Naive thymus-derived CD4-positive, alpha-beta T cell (primary cell): ENCODE data around the gene TPPP. TPM values are rescaled to one million over a fixed set of nuclear protein-coding genes. Genes with fewer than 3 reads are reported as not detected.
A peak's percentile ranks its signal among the peaks of the same experiment; 100 is the strongest.

ENCODE experiments used
- ATAC-seq: fragments of 150-1000 bp; cut with Tn5 transposase; 2 replicates; pipeline ENCODE4 v1.10.0; 2021; ENCODE audit warnings: mild to moderate bottlenecking, moderate library complexity
- CTCF ChIA-PET: fragments of 350-600 bp; sonication (Branson Sonifier 250); formaldehyde crosslinking; loops from one replicate; lab custom pipeline; 2021; ENCODE audit warnings: antibody characterized with exemption; lab: Charles Lee
- POLR2A ChIA-PET: fragments of 350-600 bp; sonication (Branson Sonifier 250); formaldehyde crosslinking; loops from one replicate; lab custom pipeline; 2021; ENCODE audit warnings: antibody characterized with exemption, inconsistent platforms; lab: Charles Lee
- DNase-seq, 9 donors: peaks; one replicate each; pipeline versions ENCODE4 v3.0.0 to v3.0.0-alpha.2; 2020 to 2022; ENCODE audit warnings: mixed read lengths in 1 of 9
- H3K27ac ChIP-seq: one replicate; pipeline ENCODE4 v1.7.0; 2013; ENCODE audit warnings: mild to moderate bottlenecking, low read depth, low read length, moderate library complexity
- H3K27me3 ChIP-seq, 2 donors: one replicate each; pipeline ENCODE4 v1.7.0; 2013; ENCODE audit warnings: low read length in 2 of 2, mild to moderate bottlenecking in 2 of 2, moderate library complexity in 2 of 2; ENCODE audit not compliant: control insufficient read depth in 2 of 2, insufficient read depth in 2 of 2
- H3K36me3 ChIP-seq, 3 experiments: 1 replicate in 2 of 3; 2 replicates in 1 of 3; pipeline ENCODE4 v1.7.0; 2013; ENCODE audit warnings: low read length in 3 of 3, mild to moderate bottlenecking in 3 of 3, moderate library complexity in 1 of 3; ENCODE audit not compliant: insufficient read depth in 3 of 3, control insufficient read depth in 2 of 3
- H3K4me1 ChIP-seq, 2 donors: one replicate each; pipeline ENCODE4 v1.7.0; 2013; ENCODE audit warnings: low read length in 2 of 2, mild to moderate bottlenecking in 2 of 2, moderate library complexity in 1 of 2; ENCODE audit not compliant: control insufficient read depth in 2 of 2, insufficient read depth in 2 of 2
- H3K4me3 ChIP-seq: 2 replicates; pipeline ENCODE4 v1.7.0; 2013; ENCODE audit warnings: mild to moderate bottlenecking, low read length
- H3K9me3 ChIP-seq, 3 experiments: 1 replicate in 2 of 3; 2 replicates in 1 of 3; pipeline ENCODE4 v1.7.0; 2013; ENCODE audit warnings: low read length in 3 of 3; ENCODE audit not compliant: control insufficient read depth in 2 of 3
- H3K27ac Mint-ChIP-seq, 9 donors: one replicate each; pipeline ENCODE4 v1.8.0; 2020 to 2022; ENCODE audit warnings: mixed read lengths in 9 of 9, mild to moderate bottlenecking in 8 of 9, moderate library complexity in 5 of 9, inconsistent platforms in 2 of 9
- H3K27me3 Mint-ChIP-seq, 5 donors: one replicate each; pipeline ENCODE4 v1.8.0; 2021 to 2022; ENCODE audit warnings: mixed read lengths in 5 of 5, mild to moderate bottlenecking in 1 of 5
- H3K36me3 Mint-ChIP-seq, 5 donors: one replicate each; pipeline ENCODE4 v1.8.0; 2020 to 2022; ENCODE audit warnings: mixed read lengths in 5 of 5, mild to moderate bottlenecking in 3 of 5, inconsistent platforms in 1 of 5
- H3K4me1 Mint-ChIP-seq, 7 donors: one replicate each; pipeline ENCODE4 v1.8.0; 2020 to 2022; ENCODE audit warnings: mixed read lengths in 7 of 7, mild to moderate bottlenecking in 3 of 7, inconsistent platforms in 1 of 7
- H3K4me3 Mint-ChIP-seq, 10 donors: one replicate each; pipeline ENCODE4 v1.8.0; 2020 to 2022; ENCODE audit warnings: mild to moderate bottlenecking in 10 of 10, mixed read lengths in 10 of 10, moderate library complexity in 6 of 10, inconsistent platforms in 2 of 10
- H3K9me3 Mint-ChIP-seq, 11 donors: one replicate each; pipeline ENCODE4 v1.8.0; 2020 to 2022; ENCODE audit warnings: mixed read lengths in 11 of 11, mild to moderate bottlenecking in 4 of 11, inconsistent platforms in 1 of 11, moderate library complexity in 1 of 11
- intact Hi-C, 2 donors: fragments of 100-400 bp; cut with micrococcal nuclease; formaldehyde crosslinking; loops; one replicate each; pipeline ENCODE4 v1.15.1; 2023
- polyA plus RNA-seq, 2 donors: library from polyadenylated mRNA; unstranded; fragments of 300-500 nt; fragmentation: Illumina TruSeq; gene quantifications; one replicate each; pipeline ENCODE4 v1.2.3, GENCODE V29; 2021
- total RNA-seq, 6 experiments: library from RNA in 5 of 6; stranded (reverse) in 5 of 6; gene quantifications; 1 replicate in 5 of 6; 2 replicates in 1 of 6; pipeline ENCODE4 v1.2.3 and lab custom pipeline; 2021 to 2026

TPPP gene
- total and polyA plus RNA-seq, 7 experiments from 2014 or later, result 0.02 to 3.4 (median 0.14) TPM

DNA sequence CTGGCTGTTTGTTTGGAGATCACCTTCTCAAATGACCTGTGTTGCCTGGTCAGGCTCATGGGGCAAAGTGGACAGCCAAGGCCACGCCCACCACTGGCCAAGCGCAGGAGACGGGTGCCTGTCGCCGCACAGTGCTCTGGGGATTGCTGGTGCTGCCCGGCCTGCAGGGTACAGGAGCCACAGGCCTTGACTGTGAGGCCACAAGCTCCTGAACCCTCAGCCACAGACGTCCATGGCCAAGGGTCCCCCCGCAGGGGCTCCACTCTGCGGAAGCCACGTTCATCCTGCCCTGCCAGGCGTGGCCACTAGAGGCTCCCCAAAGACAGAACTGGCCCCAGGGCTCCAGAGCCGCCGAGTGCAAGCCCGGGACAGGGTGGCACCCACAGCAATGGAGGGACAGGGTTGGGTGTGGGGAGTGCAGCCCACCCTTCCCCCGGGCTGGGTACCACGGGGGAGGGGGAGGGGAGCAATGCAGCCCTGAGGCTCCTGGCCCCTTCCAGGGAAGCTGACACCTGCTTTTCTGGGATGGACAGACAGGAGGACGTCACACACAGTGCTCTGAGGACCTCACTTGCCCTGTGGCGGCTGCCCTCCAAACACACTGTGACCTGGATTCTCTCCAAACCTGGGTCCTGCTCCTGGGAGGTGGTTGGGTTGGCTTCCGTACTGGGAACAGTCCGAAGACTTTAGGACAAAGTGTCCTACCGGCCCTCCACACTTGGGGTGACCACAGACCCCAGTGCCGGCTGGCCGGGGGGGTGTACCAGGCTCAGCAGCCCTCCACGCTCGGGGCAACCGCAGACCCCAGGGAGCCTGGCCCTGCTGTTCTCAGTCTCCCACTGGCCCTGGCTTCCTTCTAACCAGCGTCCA is 21.5 kb downstream of the TPPP start:
- peak; percentile 77 for ATAC-seq
- H3K27ac Mint-ChIP-seq, result peak overlapping the region in 1 of 9 donors; percentile 56
- POLR2A ChIA-PET, result interaction anchor here (1.8 kb wide), 1 partner anchor 220 kb away, joined by 6 read pairs; the partner anchor contains the start of gene BRD9
- Histone ChIP-seq H3K36me3 (no peaks in the 10 kb centered on the region), H3K9me3 (no peaks in the 10 kb centered on the region), H3K27ac (no peak overlapping the region), H3K27me3 (no peaks in the 10 kb centered on the region), H3K4me3 (peak overlapping the region; percentile 24), H3K4me1 (peaks cover 17 to 22% of the 10 kb centered on the region in 2 donors)
- no peaks in the 10 kb centered on the region for H3K9me3 Mint-ChIP-seq
- peak overlapping the region in 2 of 10 donors; percentile 63 to 78 for H3K4me3 Mint-ChIP-seq
- H3K36me3 Mint-ChIP-seq, result peaks cover 0 to 6% (median 5%) of the 10 kb centered on the region in 5 donors
- CTCF ChIA-PET, result interaction anchor here (1.2 to 1.8 kb wide), 2 partner anchors 231 to 233 kb away, joined by 3 to 8 read pairs; no protein-coding TSS in a partner anchor
- peaks cover 0 to 8% (median 7%) of the 10 kb centered on the region in 5 donors for H3K27me3 Mint-ChIP-seq
- intact Hi-C loops, result loop anchor here (1.0 to 2.0 kb wide), 2 partner anchors 231 to 233 kb away; no protein-coding TSS in a partner anchor
- DNase-seq, result peak; percentile 48 to 73 (median 65)
- peaks cover 0 to 17% (median 12%) of the 10 kb centered on the region in 7 donors for H3K4me1 Mint-ChIP-seq

DNA sequence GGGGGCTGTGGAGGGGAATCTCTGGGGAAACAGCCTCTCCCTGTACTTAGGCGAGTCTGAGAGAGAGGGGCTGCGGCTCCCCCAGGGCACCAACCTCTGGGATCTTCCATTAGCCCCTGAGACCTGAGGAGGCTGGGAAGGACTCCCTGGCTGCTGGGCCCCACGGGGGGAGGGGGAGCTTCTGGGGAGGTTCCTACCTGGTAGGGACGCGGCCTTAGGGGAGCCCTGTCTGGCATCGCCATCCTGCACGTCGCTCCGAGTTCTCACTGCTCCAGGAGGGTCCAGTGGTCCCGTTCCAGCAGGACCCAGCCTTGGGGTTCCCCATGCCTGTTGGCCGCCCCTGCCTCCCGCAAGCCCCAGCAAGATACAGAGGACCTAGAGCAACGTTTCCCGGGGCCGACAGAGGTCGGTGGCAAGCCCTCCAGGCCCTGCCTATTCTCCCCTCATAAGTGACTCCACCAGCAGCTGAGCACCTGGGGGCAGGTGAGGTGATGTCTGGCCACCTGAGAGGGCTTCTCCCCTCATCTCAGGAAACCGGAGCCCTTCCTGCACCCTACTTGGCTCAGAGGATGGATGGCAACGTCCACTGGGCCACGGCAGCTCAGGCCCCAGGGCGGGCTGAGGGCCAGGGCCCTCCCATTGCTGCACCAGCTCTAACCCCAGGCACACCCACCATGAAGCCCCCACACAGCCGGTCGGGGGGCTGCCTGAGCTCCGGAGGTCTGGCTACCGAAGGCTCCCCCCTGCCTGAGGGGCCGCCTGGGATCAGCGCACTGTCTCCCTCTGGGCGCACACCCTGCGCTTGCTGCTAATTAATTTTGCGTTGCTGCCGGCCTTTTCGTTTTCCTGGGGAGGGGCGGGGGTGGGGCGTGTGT is 22.5 kb downstream of the TPPP start:
- Histone ChIP-seq H3K27ac (no peak overlapping the region), H3K36me3 (peaks cover 0 to 7% (median 0%) of the 10 kb centered on the region in 3 experiments), H3K4me3 (no peak overlapping the region), H3K4me1 (peaks cover 17 to 22% of the 10 kb centered on the region in 2 donors), H3K9me3 (no peaks in the 10 kb centered on the region), H3K27me3 (no peaks in the 10 kb centered on the region)
- Mint-ChIP-seq H3K4me3 (no peak overlapping the region), H3K9me3 (no peaks in the 10 kb centered on the region), H3K27me3 (peaks cover 0 to 8% (median 0%) of the 10 kb centered on the region in 5 donors), H3K4me1 (peaks cover 0 to 17% (median 12%) of the 10 kb centered on the region in 7 donors), H3K27ac (peak overlapping the region in 1 of 9 donors; percentile 25), H3K36me3 (peaks cover 0 to 6% (median 5%) of the 10 kb centered on the region in 5 donors)
- intact Hi-C loops, result loop anchor here (1.0 to 2.0 kb wide), 2 partner anchors 232 to 234 kb away; no protein-coding TSS in a partner anchor
- no peak for DNase-seq
- ChIA-PET CTCF (interaction anchor here (0.9 to 1.8 kb wide), 3 partner anchors 15 to 234 kb away, joined by 3 to 8 read pairs (median 3); no protein-coding TSS in a partner anchor), POLR2A (no interaction called here)
- ATAC-seq, result no peak

DNA sequence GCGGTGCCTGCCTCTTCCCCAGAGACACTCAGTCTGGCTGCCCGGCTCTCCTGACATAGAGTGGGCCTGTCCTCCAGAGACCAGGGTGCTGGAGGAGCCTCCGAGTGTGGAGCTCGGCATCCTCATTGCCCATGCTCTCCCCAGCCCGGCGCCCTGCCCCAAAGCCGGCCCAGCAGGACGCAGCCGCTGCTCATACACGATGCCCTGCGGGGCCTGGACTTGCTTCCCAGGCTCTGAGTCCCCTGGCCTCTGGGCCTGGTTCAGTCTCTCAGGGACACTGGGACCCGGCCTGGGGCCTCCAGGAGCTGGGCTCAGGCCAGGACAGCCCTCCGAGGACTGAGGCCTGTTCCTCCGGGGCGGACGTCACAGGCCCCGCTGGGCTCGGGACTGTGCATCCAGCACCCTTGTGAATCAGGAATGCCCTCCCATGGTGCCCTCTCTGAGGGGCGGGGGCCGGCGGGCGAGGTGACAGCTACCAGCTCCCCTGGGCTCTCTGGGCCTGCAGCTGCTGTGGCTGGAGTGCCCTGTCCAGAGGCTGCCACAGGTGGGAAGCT is 23.2 kb downstream of the TPPP start:
- peaks cover 0 to 8% (median 0%) of the 10 kb centered on the region in 5 donors for H3K27me3 Mint-ChIP-seq

DNA sequence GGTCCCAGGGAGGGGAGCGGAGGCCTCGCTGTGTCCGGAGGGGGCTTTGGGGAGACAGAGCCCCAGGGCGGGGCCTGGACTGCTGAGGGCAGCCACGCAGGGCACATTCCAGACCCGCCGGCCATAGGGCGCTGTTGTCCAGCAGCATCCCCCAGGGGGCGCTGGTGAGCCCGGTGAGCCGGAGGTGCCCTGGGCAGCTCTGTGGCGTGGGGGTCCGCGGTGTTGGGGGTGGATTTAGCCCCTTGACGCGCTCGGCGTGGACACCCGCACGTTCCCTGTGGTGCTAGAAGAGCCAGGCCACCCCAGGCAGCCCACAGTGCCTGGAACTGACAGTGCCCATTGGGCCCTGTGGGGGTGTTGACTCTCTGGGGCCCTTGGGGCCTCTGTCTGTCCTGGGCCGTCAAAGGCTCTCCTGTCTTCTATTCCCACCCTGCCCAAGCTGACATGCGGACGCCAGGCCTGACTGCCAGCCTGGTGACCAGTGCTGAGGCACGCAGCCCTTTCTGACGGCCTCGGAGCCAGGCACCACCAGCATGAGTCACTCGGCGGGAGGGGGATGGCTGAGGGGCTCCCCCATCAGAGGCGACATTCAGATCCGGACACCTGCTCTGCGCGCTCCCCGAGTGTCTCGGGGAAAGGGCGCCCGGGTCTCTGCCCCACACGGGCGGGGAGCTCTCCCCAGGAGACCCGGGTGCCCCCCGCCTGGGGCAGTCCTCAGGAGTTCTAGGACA is 23.9 kb downstream of the TPPP start:
- DNase-seq (peak in 6 of 9 donors; percentile 26 to 72 (median 39)), ATAC-seq (no peak)
- no peak overlapping the region for H3K27ac ChIP-seq
- Mint-ChIP-seq H3K4me3 (no peak overlapping the region), H3K36me3 (peaks cover 0 to 6% (median 5%) of the 10 kb centered on the region in 5 donors), H3K27ac (peak overlapping the region in 1 of 9 donors; percentile 10), H3K4me1 (peaks cover 0 to 17% (median 12%) of the 10 kb centered on the region in 7 donors), H3K27me3 (peaks cover 0 to 8% (median 0%) of the 10 kb centered on the region in 5 donors), H3K9me3 (no peaks in the 10 kb centered on the region)
- POLR2A ChIA-PET, result no interaction called here
- peaks cover 17 to 22% of the 10 kb centered on the region in 2 donors for H3K4me1 ChIP-seq
- intact Hi-C loops, result no loop called here
- H3K9me3 ChIP-seq, result no peaks in the 10 kb centered on the region
- CTCF ChIA-PET, result interaction anchor here (0.9 to 1.1 kb wide), 3 partner anchors 13 to 471 kb away, joined by 3 read pairs; no protein-coding TSS in a partner anchor
- no peaks in the 10 kb centered on the region for H3K27me3 ChIP-seq
- H3K36me3 ChIP-seq, result peaks cover 0 to 18% (median 0%) of the 10 kb centered on the region in 3 experiments
- no peak overlapping the region for H3K4me3 ChIP-seq

More for the DNA sequence above, 23.2 kb downstream of the TPPP start:
- H3K9me3 ChIP-seq, result no peaks in the 10 kb centered on the region
- no peak overlapping the region for H3K27ac ChIP-seq
- Mint-ChIP-seq H3K27ac (no peak overlapping the region), H3K36me3 (peaks cover 0 to 6% (median 5%) of the 10 kb centered on the region in 5 donors), H3K4me3 (no peak overlapping the region), H3K4me1 (peaks cover 0 to 17% (median 12%) of the 10 kb centered on the region in 7 donors), H3K9me3 (no peaks in the 10 kb centered on the region)
- CTCF ChIA-PET, result interaction anchor here (0.9 to 1.8 kb wide), 2 partner anchors 14 to 233 kb away, joined by 3 to 8 read pairs; no protein-coding TSS in a partner anchor
- H3K27me3 ChIP-seq, result no peaks in the 10 kb centered on the region
- peaks cover 17 to 22% of the 10 kb centered on the region in 2 donors for H3K4me1 ChIP-seq
- POLR2A ChIA-PET, result no interaction called here
- DNase-seq, result no peak
- no peak for ATAC-seq
- H3K36me3 ChIP-seq, result peaks cover 0 to 11% (median 0%) of the 10 kb centered on the region in 3 experiments
- H3K4me3 ChIP-seq, result no peak overlapping the region
- intact Hi-C loops, result loop anchor here in 1 of 2 donors (2.0 kb wide), 1 partner anchor 233 kb away; no protein-coding TSS in a partner anchor

DNA sequence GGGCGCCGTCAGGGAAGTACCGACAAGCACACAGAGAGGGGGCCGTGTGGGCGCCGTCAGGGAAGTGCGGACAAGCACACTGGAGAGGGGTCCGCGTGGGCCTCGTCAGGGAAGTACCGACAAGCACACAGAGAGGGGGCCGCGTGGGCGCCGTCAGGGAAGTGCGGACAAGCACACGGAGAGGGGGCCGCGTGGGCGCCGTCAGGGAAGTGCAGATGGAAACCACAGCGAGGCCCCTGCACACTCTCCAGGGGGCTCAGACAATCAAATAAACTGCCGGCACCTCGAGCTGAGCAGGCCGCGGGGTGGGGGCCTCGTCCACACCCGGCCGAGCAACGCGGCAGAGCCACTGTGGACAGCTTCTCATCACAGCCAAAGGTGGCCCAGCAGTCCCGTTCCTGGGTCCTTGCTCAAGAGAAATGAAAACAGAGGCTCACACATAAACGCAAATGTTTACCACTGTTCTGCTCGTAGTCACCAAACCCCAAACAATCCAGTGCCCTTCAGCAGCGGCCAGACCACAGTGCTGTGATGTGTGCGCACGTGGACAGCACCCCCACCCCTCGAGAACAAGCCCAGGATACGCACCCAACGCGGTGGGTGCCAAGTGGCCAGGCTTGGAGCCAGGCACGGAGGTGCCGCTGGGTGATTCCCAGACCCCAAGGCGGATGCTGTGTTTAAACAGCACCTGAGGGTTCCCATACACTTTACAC is 24.7 kb downstream of the TPPP start:
- Histone ChIP-seq H3K36me3 (peaks cover 0 to 26% (median 0%) of the 10 kb centered on the region in 3 experiments), H3K4me3 (no peak overlapping the region), H3K9me3 (no peaks in the 10 kb centered on the region), H3K4me1 (peaks cover 16 to 17% of the 10 kb centered on the region in 2 donors), H3K27me3 (no peaks in the 10 kb centered on the region), H3K27ac (no peak overlapping the region)
- peak overlapping the region in 1 of 9 donors; percentile 10 for H3K27ac Mint-ChIP-seq
- ChIA-PET CTCF (interaction anchor here (1.0 to 1.1 kb wide), 2 partner anchors 14 to 472 kb away, joined by 3 read pairs; no protein-coding TSS in a partner anchor), POLR2A (no interaction called here)
- H3K36me3 Mint-ChIP-seq, result peaks cover 0 to 6% (median 5%) of the 10 kb centered on the region in 5 donors
- H3K4me3 Mint-ChIP-seq, result no peak overlapping the region
- no peaks in the 10 kb centered on the region for H3K9me3 Mint-ChIP-seq
- ATAC-seq, result no peak
- no peak for DNase-seq
- peaks cover 0 to 8% (median 0%) of the 10 kb centered on the region in 5 donors for H3K27me3 Mint-ChIP-seq
- peaks cover 0 to 14% (median 11%) of the 10 kb centered on the region in 7 donors for H3K4me1 Mint-ChIP-seq
- intact Hi-C loops, result no loop called here
